SU-DHL-6 (cell line): ENCODE measurements around the gene SNRNP35.

Experiments
- H2AFZ ChIP-seq: fragments of 200-600 bp; sonication (generic); 2 replicates; pipeline ENCODE4 v1.6.1; 2014; ENCODE audit warnings: low read depth, mild to moderate bottlenecking, moderate library complexity, mixed read lengths, antibody characterized with exemption, low read length; ENCODE audit not compliant: severe bottlenecking
- H3F3A ChIP-seq: fragments of 200-600 bp; shearing (Covaris generic); 2 replicates; pipeline ENCODE4 v1.6.0; 2016; ENCODE audit warnings: antibody characterized with exemption, mild to moderate bottlenecking; ENCODE audit not compliant: insufficient read depth
- H3K27ac ChIP-seq: fragments of 200-600 bp; sonication (generic); 2 replicates; pipeline ENCODE4 v1.5.1; 2016; ENCODE audit warnings: low read depth, mild to moderate bottlenecking, low read length, moderate library complexity, mixed read lengths
- H3K27me3 ChIP-seq: fragments of 200-600 bp; sonication (generic), shearing (Covaris generic); 2 replicates; pipeline ENCODE4 v1.6.0; 2014; ENCODE audit warnings: mild to moderate bottlenecking, low read length
- H3K36me3 ChIP-seq: fragments of 200-600 bp; sonication (generic); 2 replicates; pipeline ENCODE4 v1.6.1; 2014; ENCODE audit warnings: mild to moderate bottlenecking, low read length, mixed read lengths
- H3K4me2 ChIP-seq: fragments of 300-600, 200-600 bp; shearing (Covaris generic), sonication (generic); 2 replicates; pipeline ENCODE4 v1.6.0; 2014; ENCODE audit warnings: low read length, low read depth, mild to moderate bottlenecking; ENCODE audit not compliant: poor library complexity, severe bottlenecking
- H3K4me3 ChIP-seq: fragments of 200-600 bp; sonication (generic); 2 replicates; pipeline ENCODE4 v1.5.1; 2014; ENCODE audit warnings: antibody characterized with exemption, low read length, mild to moderate bottlenecking, mixed read lengths; ENCODE audit not compliant: insufficient read depth, poor library complexity, severe bottlenecking
- H3K79me2 ChIP-seq: fragments of 200-600 bp; sonication (generic); 2 replicates; pipeline ENCODE4 v1.6.1; 2014; ENCODE audit warnings: mild to moderate bottlenecking, low read length, moderate library complexity; ENCODE audit not compliant: insufficient read depth
- H3K9ac ChIP-seq: fragments of 200-600 bp; sonication (generic); 2 replicates; pipeline ENCODE4 v1.7.0; 2014; ENCODE audit warnings: mild to moderate bottlenecking, low read length
- H3K9me2 ChIP-seq: fragments of 200-600 bp; sonication (generic); replicated peaks from 2 replicates; pipeline ENCODE4 v1.6.1; 2014; ENCODE audit warnings: low read length; ENCODE audit not compliant: insufficient read depth
- H3K9me3 ChIP-seq: fragments of 200-600 bp; sonication (generic); 2 replicates; pipeline ENCODE4 v1.6.1; 2014; ENCODE audit warnings: low read length, mixed read lengths; ENCODE audit not compliant: insufficient read depth
- H4K20me1 ChIP-seq: fragments of 200-600 bp; sonication (generic); 2 replicates; pipeline ENCODE4 v1.6.1; 2014; ENCODE audit warnings: low read depth, mild to moderate bottlenecking, antibody characterized with exemption, low read length, moderate library complexity, mixed read lengths
- EZH2phosphoT487 ChIP-seq: fragments of 200-600 bp; sonication (generic), shearing (Covaris generic); conservative IDR thresholded peaks from 2 replicates; pipeline ENCODE4 v1.6.1; 2018; ENCODE audit warnings: mild to moderate bottlenecking, antibody characterized with exemption, low read length, moderate library complexity, mixed read lengths
- TF ChIP-seq, protein P1 (sequence below): fragments of 200-600 bp; sonication (generic); IDR thresholded peaks from one replicate; pipeline ENCODE4 v1.5.1; 2017; ENCODE audit warnings: antibody characterized with exemption, mild to moderate bottlenecking, low read length, moderate library complexity; ENCODE audit not compliant: insufficient read depth, poor library complexity, severe bottlenecking

Gene SNRNP35

DNA sequence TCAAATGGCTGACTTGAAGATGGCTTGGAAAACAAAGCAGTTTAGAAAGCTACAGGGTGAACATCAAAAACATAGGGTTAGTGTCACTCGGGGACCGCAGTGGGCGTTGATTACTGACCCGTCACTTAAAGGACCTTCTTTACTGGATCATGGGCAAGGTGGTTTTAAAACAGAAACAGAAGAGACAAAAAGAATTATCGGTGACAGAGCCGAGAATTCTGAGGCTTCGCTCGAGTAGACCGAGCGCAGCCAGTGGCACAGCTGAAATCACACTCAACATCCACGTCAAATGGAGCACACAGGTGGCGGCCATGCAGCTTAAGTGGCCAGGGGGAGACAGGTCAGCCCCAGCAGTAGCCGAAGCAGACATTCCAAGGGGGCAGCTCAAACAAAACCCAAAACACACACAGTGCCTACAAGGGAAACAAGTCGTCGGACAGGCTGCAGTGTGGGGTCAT, 17.3 kb downstream of the SNRNP35 start:
- no peak for TF ChIP-seq EZH2phosphoT487
- TF ChIP-seq, protein P1, sequence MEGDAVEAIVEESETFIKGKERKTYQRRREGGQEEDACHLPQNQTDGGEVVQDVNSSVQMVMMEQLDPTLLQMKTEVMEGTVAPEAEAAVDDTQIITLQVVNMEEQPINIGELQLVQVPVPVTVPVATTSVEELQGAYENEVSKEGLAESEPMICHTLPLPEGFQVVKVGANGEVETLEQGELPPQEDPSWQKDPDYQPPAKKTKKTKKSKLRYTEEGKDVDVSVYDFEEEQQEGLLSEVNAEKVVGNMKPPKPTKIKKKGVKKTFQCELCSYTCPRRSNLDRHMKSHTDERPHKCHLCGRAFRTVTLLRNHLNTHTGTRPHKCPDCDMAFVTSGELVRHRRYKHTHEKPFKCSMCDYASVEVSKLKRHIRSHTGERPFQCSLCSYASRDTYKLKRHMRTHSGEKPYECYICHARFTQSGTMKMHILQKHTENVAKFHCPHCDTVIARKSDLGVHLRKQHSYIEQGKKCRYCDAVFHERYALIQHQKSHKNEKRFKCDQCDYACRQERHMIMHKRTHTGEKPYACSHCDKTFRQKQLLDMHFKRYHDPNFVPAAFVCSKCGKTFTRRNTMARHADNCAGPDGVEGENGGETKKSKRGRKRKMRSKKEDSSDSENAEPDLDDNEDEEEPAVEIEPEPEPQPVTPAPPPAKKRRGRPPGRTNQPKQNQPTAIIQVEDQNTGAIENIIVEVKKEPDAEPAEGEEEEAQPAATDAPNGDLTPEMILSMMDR, result no peak

DNA sequence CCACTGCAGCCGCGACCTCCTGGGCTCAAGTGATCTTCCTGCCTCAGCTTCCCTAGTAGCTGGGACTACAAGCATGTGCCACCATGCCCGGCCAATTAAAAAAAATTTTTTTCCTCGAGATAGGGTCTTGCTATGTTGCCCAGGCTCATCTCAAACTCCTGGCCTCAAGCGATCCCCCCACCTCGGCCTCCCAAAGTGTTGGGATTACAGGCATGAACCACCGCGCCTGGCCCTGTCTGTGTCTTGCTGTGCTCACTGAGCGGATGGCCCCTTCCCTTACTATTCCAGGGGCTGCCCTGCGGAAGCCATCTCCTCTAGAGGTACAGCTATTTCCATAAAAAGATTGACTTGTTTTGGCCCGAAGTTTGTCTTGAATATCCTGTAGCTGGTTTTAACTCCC, 20.1 kb downstream of the SNRNP35 start:
- Histone ChIP-seq H3K9ac (no peak overlapping the region), H3K27ac (no peak overlapping the region), H4K20me1 (no peaks in the 10 kb centered on the region), H3K4me3 (no peak overlapping the region), H3K27me3 (no peaks in the 10 kb centered on the region), H2AFZ (no peak overlapping the region), H3K79me2 (no peaks in the 10 kb centered on the region), H3K4me2 (no peak overlapping the region), H3K9me2 (no peaks in the 10 kb centered on the region), H3K9me3 (no peaks in the 10 kb centered on the region), H3F3A (no peaks in the 10 kb centered on the region), H3K36me3 (no peaks in the 10 kb centered on the region)
- TF ChIP-seq, protein P1, result no peak
- TF ChIP-seq EZH2phosphoT487, result no peak

More for the DNA sequence above, 17.3 kb downstream of the SNRNP35 start:
- Histone ChIP-seq H4K20me1 (no peaks in the 10 kb centered on the region), H3K9me3 (no peaks in the 10 kb centered on the region), H2AFZ (no peak overlapping the region), H3K4me3 (no peak overlapping the region), H3K36me3 (no peaks in the 10 kb centered on the region), H3K9me2 (no peaks in the 10 kb centered on the region), H3K27ac (no peak overlapping the region), H3K9ac (no peak overlapping the region), H3K79me2 (no peaks in the 10 kb centered on the region), H3K27me3 (no peaks in the 10 kb centered on the region), H3K4me2 (peak overlapping the region; percentile 5), H3F3A (no peaks in the 10 kb centered on the region)

- Histone ChIP-seq H3K9ac (no peak overlapping the region), H3K4me3 (no peak overlapping the region), H3K27me3 (no peaks in the 10 kb centered on the region), H2AFZ (no peak overlapping the region), H3K79me2 (no peaks in the 10 kb centered on the region), H3K9me3 (no peaks in the 10 kb centered on the region), H3K27ac (no peak overlapping the region), H3K9me2 (no peaks in the 10 kb centered on the region), H3K36me3 (no peaks in the 10 kb centered on the region), H4K20me1 (no peaks in the 10 kb centered on the region), H3K4me2 (no peak overlapping the region), H3F3A (no peaks in the 10 kb centered on the region)
- TF ChIP-seq EZH2phosphoT487, result no peak
- TF ChIP-seq, protein P1, result no peak
These were observed 20.8 kb downstream of the SNRNP35 start for GRCh38 chr12:123478762-123479161.
